Stimulated activated effector memory CD8-positive, alpha-beta T cell treated with anti-CD3 and anti-CD28 coated beads, Interleukin-12 subunit alpha, Interleukin-12 subunit beta, amount 100 ng/mL, for 72 hours (primary cell): Measurements from ENCODE around the gene GK.
"Not testable (repeated sequence)": the region's sequence is repeated elsewhere in the genome, so short reads cannot be mapped to it uniquely, and the experiment has no call there.

ENCODE experiments used
- ATAC-seq: fragments of 150-1000 bp; cut with Tn5 transposase; 2 replicates; pipeline ENCODE4 v1.10.0; 2021
- DNase-seq, 2 donors: peaks; one replicate each; pipeline ENCODE4 v3.0.0; 2021 to 2022; ENCODE audit warnings: low spot score in 2 of 2
- H3K27ac Mint-ChIP-seq: one replicate; pipeline ENCODE4 v1.8.0; 2022; ENCODE audit warnings: mild to moderate bottlenecking, mixed read lengths
- H3K36me3 Mint-ChIP-seq: one replicate; pipeline ENCODE4 v1.8.0; 2022; ENCODE audit warnings: mild to moderate bottlenecking, mixed read lengths
- H3K4me1 Mint-ChIP-seq: one replicate; pipeline ENCODE4 v1.8.0; 2022; ENCODE audit warnings: mixed read lengths
- H3K4me3 Mint-ChIP-seq: one replicate; pipeline ENCODE4 v1.8.0; 2022; ENCODE audit warnings: mild to moderate bottlenecking, mixed read lengths
- H3K9me3 Mint-ChIP-seq: one replicate; pipeline ENCODE4 v1.8.0; 2022; ENCODE audit warnings: mixed read lengths

The GK gene

DNA sequence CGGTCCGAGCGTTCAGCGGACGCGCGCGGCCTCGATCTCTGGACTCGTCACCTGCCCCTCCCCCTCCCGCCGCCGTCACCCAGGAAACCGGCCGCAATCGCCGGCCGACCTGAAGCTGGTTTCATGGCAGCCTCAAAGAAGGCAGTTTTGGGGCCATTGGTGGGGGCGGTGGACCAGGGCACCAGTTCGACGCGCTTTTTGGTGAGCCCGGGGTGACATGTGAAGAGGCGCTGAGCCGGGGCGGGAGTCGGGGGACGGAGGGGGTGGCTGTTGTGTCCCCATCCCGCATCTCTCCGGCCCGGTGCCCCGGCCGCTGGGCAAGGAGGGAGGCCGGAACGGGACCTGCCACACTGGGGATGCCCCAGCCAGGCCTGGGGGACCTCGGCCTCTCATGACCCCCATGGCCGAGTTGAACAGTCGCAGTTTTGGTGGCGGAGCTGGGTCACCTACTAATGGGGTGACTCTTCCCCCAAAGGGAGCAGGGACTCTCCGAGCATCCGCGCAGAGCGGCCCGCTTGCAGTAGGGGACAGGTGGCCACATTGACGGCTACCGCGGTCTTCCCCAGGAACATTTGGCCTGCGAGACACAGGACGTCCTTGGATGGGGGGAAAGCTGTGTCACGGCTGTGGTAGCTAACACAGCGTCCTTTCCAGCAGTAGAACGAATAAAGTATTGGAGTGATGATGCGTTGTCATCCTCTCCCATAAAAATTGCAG, at the start of gene GK:
GK (plus strand) TSS at position 9 of the 717 bp plus-strand sequence; CDS start at position 124, 115 bp downstream.
- Mint-ChIP-seq H3K36me3 (no peaks in the 10 kb centered on the region), H3K9me3 (no peaks in the 10 kb centered on the region), H3K4me1 (peaks cover 25% of the 10 kb centered on the region), H3K4me3 (peak within 1 kb of the TSS; percentile 81), H3K27ac (peak within 1 kb of the TSS; percentile 92)
- ATAC-seq (peak; percentile 1), DNase-seq (no peak)

- no peak overlapping the region for H3K4me3 Mint-ChIP-seq
- H3K36me3 Mint-ChIP-seq: no peaks in the 10 kb centered on the region
- no peaks in the 10 kb centered on the region for H3K9me3 Mint-ChIP-seq
- no peaks in the 10 kb centered on the region for H3K4me1 Mint-ChIP-seq
- no peak for DNase-seq
- H3K27ac Mint-ChIP-seq: no peak overlapping the region
- ATAC-seq: no peak
Measured at GRCh38 chrX:30607155-30607554, 46.1 kb upstream of the GK start.

GRCh38 chrX:30610026-30610425, 43.2 kb upstream of the GK start:
- Mint-ChIP-seq H3K27ac (no peak overlapping the region), H3K4me3 (no peak overlapping the region), H3K36me3 (no peaks in the 10 kb centered on the region), H3K4me1 (no peaks in the 10 kb centered on the region), H3K9me3 (no peaks in the 10 kb centered on the region)
- no peak for DNase-seq
- no peak for ATAC-seq

DNA sequence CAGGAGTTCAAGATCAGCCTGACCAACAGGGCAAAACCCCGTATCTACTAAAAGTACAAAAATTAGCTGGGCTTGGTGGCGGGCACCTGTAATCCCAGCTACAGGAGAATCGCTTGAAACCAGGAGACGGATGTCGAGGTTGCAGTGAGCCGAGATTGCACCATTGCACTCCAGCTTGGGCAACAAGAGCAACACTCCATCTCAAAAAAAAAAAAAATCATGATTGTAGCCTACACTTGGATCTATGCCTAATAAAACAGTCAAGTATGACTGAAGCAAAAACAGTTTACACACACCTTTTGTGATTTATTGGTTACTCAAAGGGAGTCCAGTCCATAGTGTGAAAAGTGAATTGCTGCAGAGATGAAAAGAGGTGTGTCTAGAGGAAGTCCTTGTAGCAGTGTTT, 41.0 kb upstream of the GK start:
- no peaks in the 10 kb centered on the region for H3K9me3 Mint-ChIP-seq
- no peak overlapping the region for H3K4me3 Mint-ChIP-seq
- ATAC-seq: no peak
- no peak overlapping the region for H3K27ac Mint-ChIP-seq
- DNase-seq: no peak
- H3K4me1 Mint-ChIP-seq: no peaks in the 10 kb centered on the region
- no peaks in the 10 kb centered on the region for H3K36me3 Mint-ChIP-seq

DNA sequence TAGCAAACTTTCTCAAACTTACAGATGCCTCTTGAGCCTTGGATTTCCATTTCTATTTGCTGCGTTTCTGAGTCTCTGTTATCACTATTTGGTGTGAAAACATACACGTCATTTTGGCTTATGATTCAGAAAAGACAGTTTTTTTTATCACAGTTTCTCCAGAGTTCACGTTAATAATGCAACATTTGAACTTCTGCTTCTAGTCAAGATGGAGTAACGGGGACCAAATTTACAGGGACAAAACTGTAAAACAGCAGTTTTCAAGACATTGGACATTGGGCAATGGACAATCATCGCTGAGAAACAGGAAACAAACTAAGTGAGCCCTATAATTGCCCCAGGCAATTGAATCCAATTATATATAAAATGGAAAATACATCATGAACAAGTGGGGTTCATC, 39.5 kb upstream of the GK start:
- ATAC-seq (no peak), DNase-seq (no peak)
- Mint-ChIP-seq H3K27ac (no peak overlapping the region), H3K9me3 (no peaks in the 10 kb centered on the region), H3K4me1 (no peaks in the 10 kb centered on the region), H3K36me3 (no peaks in the 10 kb centered on the region), H3K4me3 (no peak overlapping the region)

DNA sequence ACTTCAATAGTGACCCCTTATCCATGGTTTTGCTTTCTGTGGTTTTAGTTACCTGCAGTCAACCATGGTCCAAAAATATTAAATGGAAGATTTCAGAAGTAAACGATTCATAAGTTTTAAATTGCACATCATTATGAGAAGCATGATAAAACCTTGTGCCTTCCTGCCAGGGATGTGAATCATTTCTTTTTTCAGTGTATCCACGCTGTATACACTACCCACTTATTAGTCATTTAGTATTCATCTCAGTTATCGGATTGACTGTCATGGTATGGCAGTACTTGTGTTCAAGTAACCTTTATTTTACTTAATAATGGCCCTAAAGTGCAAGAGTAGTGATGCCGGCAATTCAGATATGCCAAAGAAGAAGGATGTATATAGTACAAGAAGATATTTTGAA, 38.0 kb upstream of the GK start:
- DNase-seq (no peak), ATAC-seq (peak; percentile 98)
- Mint-ChIP-seq H3K4me1 (no peaks in the 10 kb centered on the region), H3K4me3 (no peak overlapping the region), H3K36me3 (no peaks in the 10 kb centered on the region), H3K27ac (no peak overlapping the region), H3K9me3 (no peaks in the 10 kb centered on the region)

- no peak overlapping the region for H3K4me3 Mint-ChIP-seq
- no peak for ATAC-seq
- no peak overlapping the region for H3K27ac Mint-ChIP-seq
- H3K36me3 Mint-ChIP-seq: no peaks in the 10 kb centered on the region
- no peaks in the 10 kb centered on the region for H3K4me1 Mint-ChIP-seq
- no peak for DNase-seq
- H3K9me3 Mint-ChIP-seq: peaks cover 2% of the 10 kb centered on the region
Measured at GRCh38 chrX:30618160-30618765, 35.0 kb upstream of the GK start.

GRCh38 chrX:30620125-30620524, 33.1 kb upstream of the GK start:
- peaks cover 5% of the 10 kb centered on the region for H3K9me3 Mint-ChIP-seq
- ATAC-seq (no peak), DNase-seq (no peak)
- no peaks in the 10 kb centered on the region for H3K36me3 Mint-ChIP-seq
- H3K4me3 Mint-ChIP-seq: no peak overlapping the region
- no peaks in the 10 kb centered on the region for H3K4me1 Mint-ChIP-seq
- H3K27ac Mint-ChIP-seq: no peak overlapping the region

DNA sequence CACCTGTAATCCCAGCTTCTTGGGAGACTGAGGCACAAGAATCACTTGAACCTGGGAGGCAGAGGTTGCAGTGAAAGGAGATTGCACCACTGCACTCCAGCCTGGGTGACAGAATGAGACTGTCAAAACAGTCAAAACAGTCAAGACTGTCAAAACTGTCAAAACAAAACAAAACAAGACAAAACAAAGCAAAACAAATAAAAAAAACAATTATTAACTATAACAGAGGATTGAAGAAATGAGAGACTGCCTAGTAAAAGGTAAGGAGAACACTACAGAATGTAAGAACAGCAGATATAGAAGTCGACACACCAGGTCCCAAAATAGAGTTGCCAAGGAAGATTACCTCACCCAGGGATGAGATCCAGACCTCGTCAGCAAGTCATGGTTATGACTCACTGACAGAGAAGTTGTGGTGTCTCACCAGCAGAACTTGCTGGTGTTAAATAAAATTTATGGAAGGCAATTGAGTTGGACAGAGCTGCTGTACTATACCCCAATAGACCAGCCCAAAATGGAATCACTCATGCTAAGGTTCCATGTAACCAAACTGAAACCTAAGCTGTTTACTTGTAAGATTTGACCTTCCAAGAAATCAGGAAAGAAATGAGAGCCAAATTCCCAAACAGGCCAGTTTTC, 32.1 kb upstream of the GK start:
- peak; percentile 37 for ATAC-seq
- no peak for DNase-seq
- no peak overlapping the region for H3K4me3 Mint-ChIP-seq
- H3K4me1 Mint-ChIP-seq: no peaks in the 10 kb centered on the region
- H3K36me3 Mint-ChIP-seq: no peaks in the 10 kb centered on the region
- no peak overlapping the region for H3K27ac Mint-ChIP-seq
- H3K9me3 Mint-ChIP-seq: peaks cover 5% of the 10 kb centered on the region

DNA sequence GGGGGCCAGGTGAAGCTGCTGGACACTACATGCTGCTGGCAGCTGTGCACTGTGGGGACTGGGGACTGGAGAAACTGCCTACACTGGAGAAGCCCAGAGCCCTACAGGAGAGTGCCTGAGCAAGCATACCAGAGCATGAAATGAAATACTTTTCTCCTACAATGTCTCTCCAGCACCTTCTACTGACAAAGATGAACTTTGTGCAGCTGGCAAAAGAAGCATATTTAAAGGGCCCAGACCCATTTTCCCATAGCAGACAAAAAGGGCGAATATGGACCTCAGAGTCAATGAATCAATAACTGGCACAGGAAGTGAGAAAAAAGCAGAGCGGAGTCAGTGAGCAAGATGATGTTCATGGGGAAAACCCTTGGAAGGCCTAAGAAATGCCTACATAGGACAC, 30.9 kb upstream of the GK start:
- Mint-ChIP-seq H3K4me1 (no peaks in the 10 kb centered on the region), H3K4me3 (no peak overlapping the region), H3K36me3 (no peaks in the 10 kb centered on the region), H3K9me3 (peaks cover 5% of the 10 kb centered on the region), H3K27ac (no peak overlapping the region)
- no peak for DNase-seq
- no peak for ATAC-seq

DNA sequence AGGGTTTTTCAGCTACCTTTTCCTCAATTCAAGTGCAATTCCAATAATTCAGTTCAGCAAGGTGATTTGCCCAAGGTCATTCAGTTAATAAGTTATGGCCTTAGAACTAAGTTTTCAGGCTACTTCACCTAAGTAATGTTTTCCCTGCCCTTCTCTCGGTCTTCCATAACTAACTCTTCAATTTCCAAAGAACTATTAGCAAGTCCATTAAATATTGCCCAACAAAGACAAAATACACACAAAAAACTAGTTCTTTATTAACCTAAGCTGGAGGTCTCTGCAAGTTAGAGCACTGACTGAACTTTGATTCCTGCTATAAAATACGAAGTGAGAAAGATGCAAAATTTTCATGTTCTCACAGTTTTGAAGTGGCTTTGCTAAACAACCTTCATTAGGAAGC, 26.8 kb upstream of the GK start:
- Mint-ChIP-seq H3K4me1 (no peaks in the 10 kb centered on the region), H3K4me3 (no peak overlapping the region), H3K36me3 (no peaks in the 10 kb centered on the region), H3K9me3 (peaks cover 5% of the 10 kb centered on the region), H3K27ac (no peak overlapping the region)
- ATAC-seq: no peak
- no peak for DNase-seq

GRCh38 chrX:30627818-30628652, 25.2 kb upstream of the GK start:
- DNase-seq (no peak), ATAC-seq (no peak)
- Mint-ChIP-seq H3K36me3 (no peaks in the 10 kb centered on the region), H3K4me1 (no peaks in the 10 kb centered on the region), H3K27ac (no peak overlapping the region), H3K4me3 (no peak overlapping the region), H3K9me3 (peaks cover 5% of the 10 kb centered on the region)

DNA sequence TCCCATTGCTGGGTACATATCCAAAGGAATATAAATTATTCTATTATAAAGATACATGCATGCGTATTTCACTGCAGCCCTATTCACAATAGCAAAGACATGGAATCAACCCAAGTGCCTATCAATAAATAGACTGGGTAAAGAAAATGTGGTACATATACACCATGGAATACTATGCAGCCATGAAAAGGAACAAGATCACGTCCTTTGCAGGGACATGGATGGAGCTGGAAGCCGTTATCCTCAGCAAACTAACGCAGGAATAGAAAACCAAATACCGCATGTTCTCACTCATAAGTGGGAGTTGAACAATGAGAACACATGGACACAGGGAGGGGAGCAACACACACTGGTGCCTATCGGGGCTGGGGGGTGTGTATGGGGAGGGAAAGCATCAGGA, 19.2 kb upstream of the GK start:
- not testable (repeated sequence) for H3K27ac Mint-ChIP-seq, DNase-seq, H3K36me3 Mint-ChIP-seq, H3K4me3 Mint-ChIP-seq, ATAC-seq, H3K9me3 Mint-ChIP-seq, H3K4me1 Mint-ChIP-seq

GRCh38 chrX:30635630-30636029, 17.6 kb upstream of the GK start:
- Mint-ChIP-seq H3K4me3 (no peak overlapping the region), H3K27ac (no peak overlapping the region), H3K9me3 (no peaks in the 10 kb centered on the region), H3K36me3 (no peaks in the 10 kb centered on the region), H3K4me1 (no peaks in the 10 kb centered on the region)
- DNase-seq (no peak), ATAC-seq (no peak)
